DMS153 treated with DMSO at 0.1 percent for 48 hours (cell line): ENCODE results near the gene TANC2.
"Not testable (repeated sequence)": the region's sequence is repeated elsewhere in the genome, so short reads cannot be mapped to it uniquely, and the experiment has no call there.

ENCODE experiments used
- DNase-seq: peaks from one replicate; lab custom pipeline; 2025; ENCODE audit not compliant: unreplicated experiment; lab: John Stamatoyannopoulos, UW

The TANC2 gene

GRCh38 chr17:62963296-62963695 is 2.7 kb upstream of the TANC2 start:
- DNase-seq, result no peak

- DNase-seq, result no peak
Measured at GRCh38 chr17:62964506-62964905, 1.5 kb upstream of the TANC2 start.

- no peak for DNase-seq
Measured at GRCh38 chr17:62965174-62965685, 805 bp upstream of the TANC2 start.

- DNase-seq, result no peak
Measured at GRCh38 chr17:62966426-62967204, 580 bp downstream of the TANC2 start.

- DNase-seq, result no peak
Measured at GRCh38 chr17:62967205-62967529, 1.1 kb downstream of the TANC2 start.

GRCh38 chr17:62968445-62968923 is 2.4 kb downstream of the TANC2 start:
- peak; percentile 93 for DNase-seq

GRCh38 chr17:62970610-62971009 is 4.6 kb downstream of the TANC2 start:
- DNase-seq, result no peak

- DNase-seq, result no peak
Measured at GRCh38 chr17:62971853-62972252, 5.8 kb downstream of the TANC2 start.

GRCh38 chr17:62974788-62975187 is 8.8 kb downstream of the TANC2 start:
- DNase-seq, result no peak

- DNase-seq, result no peak
Measured at GRCh38 chr17:62975206-62975605, 9.2 kb downstream of the TANC2 start.

- DNase-seq, result not testable (repeated sequence)
Measured at GRCh38 chr17:62976643-62977231, 10.7 kb downstream of the TANC2 start.

- no peak for DNase-seq
Measured at GRCh38 chr17:62980842-62981241, 14.8 kb downstream of the TANC2 start.

GRCh38 chr17:62981933-62982332 is 15.9 kb downstream of the TANC2 start:
- DNase-seq, result no peak

GRCh38 chr17:62984801-62985200 is 18.8 kb downstream of the TANC2 start:
- DNase-seq, result no peak

- DNase-seq, result no peak
Measured at GRCh38 chr17:62986549-62986948, 20.5 kb downstream of the TANC2 start.

GRCh38 chr17:62987136-62987535 is 21.1 kb downstream of the TANC2 start:
- DNase-seq, result no peak

- DNase-seq, result no peak
Measured at GRCh38 chr17:62989501-62989900, 23.5 kb downstream of the TANC2 start.

- no peak for DNase-seq
Measured at GRCh38 chr17:62994931-62995330, 28.9 kb downstream of the TANC2 start.

- peak; percentile 21 for DNase-seq
Measured at GRCh38 chr17:62995377-62995885, 29.4 kb downstream of the TANC2 start.

- DNase-seq, result no peak
Measured at GRCh38 chr17:62996221-62996620, 30.2 kb downstream of the TANC2 start.

- DNase-seq, result no peak
Measured at GRCh38 chr17:62998166-62998565, 32.1 kb downstream of the TANC2 start.

- DNase-seq, result no peak
Measured at GRCh38 chr17:62998665-62999393, 32.8 kb downstream of the TANC2 start.
